IMR-90 (cell line): ENCODE measurements around the gene BST1. TPM values are rescaled to one million over a fixed set of nuclear protein-coding genes. Genes with fewer than 3 reads are reported as not detected.

Experiments
- ATAC-seq: fragments of 200-7000 bp; cut with Tn5 transposase; 2 replicates; pipeline ENCODE4 v1.9.1; 2020; ENCODE audit warnings: low read depth, mild to moderate bottlenecking, moderate library complexity
- BruUV-seq: library from RNA; stranded (reverse); fragments of 400-500 nt; replicated peaks from 2 replicates; lab custom pipeline; 2021; lab: Mats Ljungman, UMichigan
- CTCF ChIA-PET: fragments of 300-600 bp; formaldehyde crosslinking; extraction: SDS; loops from one replicate; lab custom pipeline; 2021; ENCODE audit warnings: antibody characterized with exemption; lab: Yijun Ruan, JAX
- POLR2A ChIA-PET: fragments of 300-600 bp; sonication (Branson Sonifier 250); formaldehyde crosslinking; loops from one replicate; lab custom pipeline; 2022; ENCODE audit warnings: antibody characterized with exemption; ENCODE audit not compliant: unreplicated experiment; lab: Charles Lee
- DNase-seq: peaks from one replicate; pipeline ENCODE4 v3.0.0; 2013
- H2AFZ ChIP-seq: replicated peaks from 2 replicates; pipeline ENCODE3; 2013; ENCODE audit warnings: low read length, mild to moderate bottlenecking; ENCODE audit not compliant: poor library complexity
- H2AK5ac ChIP-seq: 2 replicates; pipeline ENCODE4 v1.6.1; 2013; ENCODE audit warnings: low read depth, low read length, inconsistent platforms
- H2AK9ac ChIP-seq: replicated peaks from 2 replicates; pipeline ENCODE3; 2013; ENCODE audit warnings: mild to moderate bottlenecking, low read depth, low read length, moderate library complexity; ENCODE audit not compliant: poor library complexity
- H2BK120ac ChIP-seq: 2 replicates; pipeline ENCODE4 v1.6.1; 2013; ENCODE audit warnings: low read depth, low read length, inconsistent platforms
- H2BK15ac ChIP-seq: 3 replicates; pipeline ENCODE4 v1.6.1; 2013; ENCODE audit warnings: low read depth, low read length, inconsistent platforms
- H2BK20ac ChIP-seq: 2 replicates; pipeline ENCODE4 v1.6.1; 2013; ENCODE audit warnings: low read depth, mild to moderate bottlenecking, inconsistent platforms, low read length, moderate library complexity
- H2BK5ac ChIP-seq: 2 replicates; pipeline ENCODE4 v1.6.1; 2013; ENCODE audit warnings: mild to moderate bottlenecking, low read depth, low read length, inconsistent platforms; ENCODE audit not compliant: poor library complexity, severe bottlenecking
- H3K14ac ChIP-seq: replicated peaks from 2 replicates; pipeline ENCODE4 v1.6.1; 2013; ENCODE audit warnings: low read depth, low read length, inconsistent platforms
- H3K18ac ChIP-seq: 2 replicates; pipeline ENCODE4 v1.6.1; 2013; ENCODE audit warnings: low read depth, low read length, control low read depth
- H3K23ac ChIP-seq: 2 replicates; pipeline ENCODE4 v1.6.1; 2013; ENCODE audit warnings: low read depth, low read length, inconsistent platforms
- H3K27ac ChIP-seq: 2 replicates; pipeline ENCODE4 v1.5.1; 2013; ENCODE audit warnings: mild to moderate bottlenecking, control low read depth, low read length; ENCODE audit not compliant: insufficient read depth
- H3K27me3 ChIP-seq: 2 replicates; pipeline ENCODE4 v1.6.1; 2013; ENCODE audit warnings: low read length; ENCODE audit not compliant: control insufficient read depth, insufficient read depth
- H3K36me3 ChIP-seq: 2 replicates; pipeline ENCODE4 v1.6.1; 2013; ENCODE audit warnings: low read length, mixed read lengths; ENCODE audit not compliant: control insufficient read depth, insufficient read depth
- H3K4ac ChIP-seq: 2 replicates; pipeline ENCODE4 v1.6.1; 2013; ENCODE audit warnings: low read depth, low read length, inconsistent platforms
- H3K4me1 ChIP-seq: 2 replicates; pipeline ENCODE4 v1.6.1; 2013; ENCODE audit warnings: low read length, mixed read lengths; ENCODE audit not compliant: control insufficient read depth, insufficient read depth
- H3K4me2 ChIP-seq: 2 replicates; pipeline ENCODE4 v1.6.1; 2013; ENCODE audit warnings: low read depth, mild to moderate bottlenecking, control low read depth, low read length, moderate library complexity
- H3K4me3 ChIP-seq: 2 replicates; pipeline ENCODE4 v1.5.1; 2013; ENCODE audit warnings: low read depth, mild to moderate bottlenecking, control low read depth, low read length, moderate library complexity; ENCODE audit not compliant: insufficient read depth
- H3K56ac ChIP-seq: 2 replicates; pipeline ENCODE4 v1.6.1; 2013; ENCODE audit warnings: low read length, inconsistent platforms; ENCODE audit not compliant: insufficient read depth; ENCODE audit errors: extremely low read depth
- H3K79me1 ChIP-seq, 2 experiments: 2 replicates each; pipeline ENCODE4 v1.6.1; 2013; ENCODE audit warnings: low read length in 2 of 2, inconsistent platforms in 1 of 2, low read depth in 1 of 2
- H3K9ac ChIP-seq: 2 replicates; pipeline ENCODE4 v1.6.1; 2013; ENCODE audit warnings: low read depth, low read length, control low read depth
- H3K9me1 ChIP-seq: 2 replicates; pipeline ENCODE4 v1.6.1; 2013; ENCODE audit warnings: low read length, inconsistent platforms; ENCODE audit not compliant: insufficient read depth
- H3K9me3 ChIP-seq: 2 replicates; pipeline ENCODE4 v1.6.1; 2013; ENCODE audit warnings: low read length; ENCODE audit not compliant: control insufficient read depth, insufficient read depth
- H4K20me1 ChIP-seq: 2 replicates; pipeline ENCODE4 v1.6.1; 2013; ENCODE audit warnings: low read length, inconsistent platforms; ENCODE audit not compliant: insufficient read depth
- H4K5ac ChIP-seq: 2 replicates; pipeline ENCODE4 v1.6.1; 2013; ENCODE audit warnings: mild to moderate bottlenecking, low read depth, low read length, control low read depth
- H4K8ac ChIP-seq, 2 experiments: 2 replicates each; pipeline ENCODE4 v1.6.1; 2013; ENCODE audit warnings: low read depth in 2 of 2, low read length in 2 of 2, control low read depth in 1 of 2, inconsistent platforms in 1 of 2
- H4K91ac ChIP-seq: 2 replicates; pipeline ENCODE4 v1.6.1; 2013; ENCODE audit warnings: low read depth, low read length, inconsistent platforms; ENCODE audit not compliant: insufficient read depth
- BHLHE40 ChIP-seq: fragments of 150-350 bp; IDR thresholded peaks from 2 replicates; pipeline ENCODE4 v1.6.1; 2016; ENCODE audit warnings: mild to moderate bottlenecking, low read depth, low read length
- CEBPB ChIP-seq: IDR thresholded peaks from 2 replicates; pipeline ENCODE4 v1.6.1; 2012; ENCODE audit warnings: low read depth, low read length, improper control_type of control experiment
- FOS ChIP-seq: fragments of 150-350 bp; IDR thresholded peaks from 2 replicates; pipeline ENCODE4 v1.6.1; 2016; ENCODE audit warnings: low read depth, low read length
- MAFK ChIP-seq: IDR thresholded peaks from 2 replicates; pipeline ENCODE4 v1.6.1; 2012; ENCODE audit warnings: low read depth, low read length, improper control_type of control experiment
- NFE2L2 ChIP-seq: fragments of 150-350 bp; IDR thresholded peaks from 2 replicates; pipeline ENCODE4 v1.6.1; 2016; ENCODE audit warnings: low read depth, mild to moderate bottlenecking, low read length
- RAD21 ChIP-seq: IDR thresholded peaks from 2 replicates; pipeline ENCODE4 v1.6.1; 2012; ENCODE audit warnings: low read length, improper control_type of control experiment
- RCOR1 ChIP-seq: IDR thresholded peaks from 2 replicates; pipeline ENCODE4 v1.6.1; 2012; ENCODE audit warnings: mild to moderate bottlenecking, low read length, improper control_type of control experiment; ENCODE audit not compliant: insufficient replicate concordance
- RFX5 ChIP-seq: IDR thresholded peaks from 2 replicates; pipeline ENCODE4 v1.8.0; 2012; ENCODE audit warnings: low read depth, mild to moderate bottlenecking, low read length, moderate library complexity
- SMC3 ChIP-seq: fragments of 150-350 bp; IDR thresholded peaks from 2 replicates; pipeline ENCODE4 v1.6.1; 2016; ENCODE audit warnings: low read depth, mild to moderate bottlenecking, antibody characterized with exemption, low read length, moderate library complexity
- USF2 ChIP-seq: fragments of 150-350 bp; IDR thresholded peaks from 2 replicates; pipeline ENCODE4 v1.6.1; 2017; ENCODE audit warnings: mild to moderate bottlenecking, antibody characterized with exemption, low read length, low read depth
- WGBS, 2 experiments: methylation state at CpG; one replicate each; pipeline versions ENCODE4 v1.1.5 to v1.1.7; 2013; ENCODE audit warnings: missing lambda C conversion rate in 2 of 2; ENCODE audit not compliant: insufficient read length in 1 of 2; ENCODE audit errors: extremely low coverage in 2 of 2; 5-methylcytosine and 5-hydroxymethylcytosine counted together
- dilution Hi-C: fragments of 300-500 bp; cut with HindIII; formaldehyde crosslinking; loops from one replicate; pipeline ENCODE4 v1.14.3; 2018; ENCODE audit warnings: low sequenced_read_pairs; ENCODE audit not compliant: unreplicated experiment
- in situ Hi-C: fragments of 300-500 bp; cut with MboI; formaldehyde crosslinking; loops from 3 replicates; pipeline ENCODE4 v1.14.3; 2019; ENCODE audit warnings: low sequenced_read_pairs, inconsistent platforms, mixed read lengths
- intact Hi-C: fragments of 100-400 bp; cut with micrococcal nuclease; formaldehyde crosslinking; loops from 2 replicates; pipeline ENCODE4 v1.10.0; 2022
- polyA plus RNA-seq, 3 experiments: library from polyadenylated mRNA; depleted of rRNA; stranded (reverse); fragments of >200 nt; gene quantifications; 2 replicates each; pipeline ENCODE4 v1.2.3, GENCODE V29; 2012; ENCODE audit warnings: low replicate concordance in 1 of 3
- total RNA-seq: library from RNA; depleted of rRNA; stranded (reverse); fragments of >200 nt; gene quantifications from 2 replicates; pipeline ENCODE4 v1.2.3, GENCODE V29; 2012

BST1 gene
- total and polyA plus RNA-seq, 2 of the 4 experiments (the other 2 are of a cell fraction) = 6.6 to 11.1 TPM

GRCh38 chr4:15668566-15669435 lies 34.1 kb upstream of the BST1 start:
- H2AK5ac ChIP-seq = no peak overlapping the region
- no peak overlapping the region for H2BK20ac ChIP-seq
- 0 out of 2 replicates have a peak, but pooled peaks cover 3% of the 10 kb centered on the region for H3K36me3 ChIP-seq
- 0 out of 2 replicates have a peak overlapping the region, but pooled peaks have one; percentile 39 for H4K5ac ChIP-seq
- H3K27me3 ChIP-seq = no peaks in the 10 kb centered on the region
- no peak overlapping the region for H4K8ac ChIP-seq
- no TSS peak for BruUV-seq
- 0 out of 2 replicates have a peak overlapping the region, but pooled peaks have one; percentile 48 for H3K18ac ChIP-seq
- CTCF ChIA-PET = no interaction called here
- TF ChIP-seq RCOR1 (no peak), RAD21 (no peak), CEBPB (no peak), BHLHE40 (no peak), MAFK (no peak), NFE2L2 (no peak), USF2 (no peak), SMC3 (no peak), RFX5 (no peak), FOS (no peak)
- H2AFZ ChIP-seq = no peak overlapping the region
- H2BK15ac ChIP-seq = no peak overlapping the region
- in situ Hi-C loops = no loop called here
- no peak overlapping the region for H2BK120ac ChIP-seq
- H4K20me1 ChIP-seq = no peaks in the 10 kb centered on the region
- H3K9ac ChIP-seq = no peak overlapping the region
- H3K4me2 ChIP-seq = peak overlapping the region; percentile 22; the same call in 1 of the 2 replicates
- no peak overlapping the region for H4K91ac ChIP-seq
- H3K56ac ChIP-seq = no peak overlapping the region
- intact Hi-C loops = no loop called here
- H3K14ac ChIP-seq = no peak overlapping the region
- H3K4ac ChIP-seq = no peak overlapping the region
- dilution Hi-C loops = no loop called here
- POLR2A ChIA-PET = no interaction called here
- no CpG with 5 or more reads among the region's 1 CpG for WGBS, 2 experiments
- no peaks in the 10 kb centered on the region for H3K9me3 ChIP-seq
- peaks cover 9% of the 10 kb centered on the region; the same call in 1 of the 2 replicates for H3K9me1 ChIP-seq
- H3K4me1 ChIP-seq = peaks cover 5% of the 10 kb centered on the region; the same call in 1 of the 2 replicates
- H2BK5ac ChIP-seq = peak overlapping the region; percentile 57
- no peak overlapping the region for H2AK9ac ChIP-seq
- peak overlapping the region; percentile 0; the same call in 1 of the 2 replicates for H3K23ac ChIP-seq
- ATAC-seq (peak; percentile 70), DNase-seq (no peak)
- no peak overlapping the region for H3K27ac ChIP-seq
- H3K79me1 ChIP-seq = peaks cover 17 to 48% of the 10 kb centered on the region in 2 experiments; a peak in 3 of 4 replicates
- H3K4me3 ChIP-seq = no peak overlapping the region
